Measurements from ENCODE around the gene UBE3C. TPM values are rescaled to one million over a fixed set of nuclear protein-coding genes. Genes with fewer than 3 reads are reported as not detected.

UBE3C gene
- total and polyA plus RNA-seq, 9 of the 15 experiments (the other 6 are each of a cell fraction or from before 2014, with no cell fraction given) = 9.6 to 91.7 (median 75.4) TPM

GRCh38 chr7:157270060-157270444 is 131.3 kb downstream of the UBE3C start:
- intact Hi-C loops (cut with micrococcal nuclease) (loop anchor here (5.0 kb wide), 3 partner anchors 72 to 1473 kb away; no protein-coding TSS in a partner anchor), in situ Hi-C loops (cut with MboI) (loop anchor here (10.0 kb wide), 1 partner anchor 1465 kb away; no protein-coding TSS in a partner anchor)
- ATAC-seq = no peak
- Histone ChIP-seq H3K9me1 (ENCODE audit: control insufficient read depth, insufficient read depth, low read length) (no peaks in the 10 kb centered on the region), H3K27me3 (ENCODE audit: control insufficient read depth in 2 of 2, insufficient read depth in 2 of 2, low read length in 2 of 2) (no peaks in the 10 kb centered on the region), H4K20me1 (replicated peaks; ENCODE audit: control insufficient read depth, insufficient read depth, low read length) (no peaks in the 10 kb centered on the region; the same call in 1 of the 2 replicates), H3K79me2 (ENCODE audit: control insufficient read depth, insufficient read depth, low read length) (no peaks in the 10 kb centered on the region), H3K4me2 (ENCODE audit: insufficient read depth, low read length) (no peak overlapping the region), H3K27ac (ENCODE audit: extremely low read depth, low read depth, low read length) (no peak overlapping the region), H3K9me3 (replicated peaks; ENCODE audit: control insufficient read depth, insufficient read depth, low read depth, low read length) (no peaks in the 10 kb centered on the region), H3K4me3 (no peak overlapping the region), H3K36me3 (ENCODE audit: control insufficient read depth, insufficient read depth, low read length) (peaks cover 68% of the 10 kb centered on the region), H3K9ac (ENCODE audit: insufficient read depth in 1 of 2, low read depth in 2 of 2, low read length in 2 of 2) (no peak overlapping the region), H2AFZ (ENCODE audit: low read depth, low read length) (no peak overlapping the region), H3K4me1 (replicated peaks in 1 of 2; ENCODE audit: control insufficient read depth in 2 of 2, insufficient read depth in 2 of 2, low read length in 2 of 2) (peaks cover 4 to 16% of the 10 kb centered on the region in 2 experiments; a peak in 4 of 5 replicates)
- ChIA-PET CTCF (ENCODE audit: low intra/inter-chr PET ratio) (no interaction called here), POLR2A (interaction anchor here (0.5 kb wide), 1 partner anchor 20 kb away, joined by 3 read pairs; no protein-coding TSS in a partner anchor)
- 85% methylated on average over 3 of the region's 3 CpGs for WGBS (ENCODE audit: insufficient coverage, low coverage, missing lambda C conversion rate)
- no peak for FAIRE-seq
- no TSS peak for BruUV-seq (replicated peaks)
- DNase-seq (ENCODE audit: extremely low read depth in 1 of 4, low spot score in 3 of 4) = peak in 1 of 4 experiments; percentile 4
- TF ChIP-seq NFYB (IDR thresholded peaks at IDR 0.05; ENCODE audit: extremely low read depth, insufficient read length) (no peak), POLR2A (conservative IDR thresholded peaks at IDR 0.05) (0 out of 2 replicates have a peak, but pooled peaks have one; percentile 8)

- FAIRE-seq (no peak), DNase-seq (ENCODE audit: extremely low read depth in 1 of 4, low spot score in 3 of 4) (peak in 1 of 4 experiments; percentile 9), ATAC-seq (no peak)
- no peaks in the 10 kb centered on the region; the same call in 1 of the 2 replicates for H4K20me1 ChIP-seq (replicated peaks; ENCODE audit: control insufficient read depth, insufficient read depth, low read length)
- peaks cover 4 to 21% of the 10 kb centered on the region in 2 experiments; a peak in 4 of 5 replicates for H3K4me1 ChIP-seq (replicated peaks in 1 of 2; ENCODE audit: control insufficient read depth in 2 of 2, insufficient read depth in 2 of 2, low read length in 2 of 2)
- BruUV-seq (replicated peaks) = TSS peak; percentile 22
- no peak overlapping the region for H2AFZ ChIP-seq (ENCODE audit: low read depth, low read length)
- 84% methylated on average over 15 of the region's 15 CpGs for WGBS (ENCODE audit: insufficient coverage, low coverage, missing lambda C conversion rate)
- H3K27ac ChIP-seq (ENCODE audit: extremely low read depth, low read depth, low read length) = no peak overlapping the region
- H3K36me3 ChIP-seq (ENCODE audit: control insufficient read depth, insufficient read depth, low read length) = peaks cover 56% of the 10 kb centered on the region
- no peaks in the 10 kb centered on the region for H3K9me3 ChIP-seq (replicated peaks; ENCODE audit: control insufficient read depth, insufficient read depth, low read depth, low read length)
- H3K4me2 ChIP-seq (ENCODE audit: insufficient read depth, low read length) = no peak overlapping the region
- in situ Hi-C loops (cut with MboI) = loop anchor here (10.0 kb wide), 1 partner anchor 1467 kb away; no protein-coding TSS in a partner anchor
- no peaks in the 10 kb centered on the region for H3K27me3 ChIP-seq (ENCODE audit: control insufficient read depth in 2 of 2, insufficient read depth in 2 of 2, low read length in 2 of 2)
- no peaks in the 10 kb centered on the region for H3K79me2 ChIP-seq (ENCODE audit: control insufficient read depth, insufficient read depth, low read length)
- intact Hi-C loops (cut with micrococcal nuclease) = loop anchor here (5.0 kb wide), 3 partner anchors 71 to 1474 kb away; no protein-coding TSS in a partner anchor
- no peak overlapping the region for H3K9ac ChIP-seq (ENCODE audit: insufficient read depth in 1 of 2, low read depth in 2 of 2, low read length in 2 of 2)
- POLR2A ChIA-PET = interaction anchor here (0.6 to 1.1 kb wide), 3 partner anchors 17 to 533 kb away, joined by 3 to 4 read pairs (median 3); no protein-coding TSS in a partner anchor
- CTCF ChIA-PET (ENCODE audit: low intra/inter-chr PET ratio) = no interaction called here
- H3K9me1 ChIP-seq (ENCODE audit: control insufficient read depth, insufficient read depth, low read length) = no peaks in the 10 kb centered on the region
- H3K4me3 ChIP-seq = no peak overlapping the region
- TF ChIP-seq SUPT5H (IDR thresholded peaks at IDR 0.05) (0 out of 2 replicates have a peak, but pooled peaks have one; percentile 37), ILK (tag; IDR thresholded peaks at IDR 0.05; ENCODE audit: borderline replicate concordance, low read depth) (no peak), PRDM10 (IDR thresholded peaks at IDR 0.05; ENCODE audit: partially characterized antibody) (peak; percentile 69), ZFP91 (CRISPR knock-in tag; IDR thresholded peaks at IDR 0.05) (0 out of 2 replicates have a peak, but pooled peaks have one; percentile 12), POLR2B (IDR thresholded peaks at IDR 0.05; ENCODE audit: low read depth, partially characterized antibody) (peak; percentile 13), EGR1 (conservative IDR thresholded peaks at IDR 0.05) (no peak), NELFE (IDR thresholded peaks at IDR 0.05; ENCODE audit: insufficient read depth, insufficient read length) (peak; percentile 18)
These were observed 132.7 kb downstream of the UBE3C start for GRCh38 chr7:157271315-157271990.

Data from K562 (cell line).